Measurements from ENCODE around the gene SLC17A7. TPM values are rescaled to one million over a fixed set of nuclear protein-coding genes. Genes with fewer than 3 reads are reported as not detected.
A peak's percentile ranks its signal among the peaks of the same experiment; 100 is the strongest.

Gene SLC17A7
- total and polyA plus RNA-seq, 2 of the 8 experiments (the other 6 are each of a cell fraction or from before 2014, with no cell fraction given) = 2.7 to 3.0 TPM

GRCh38 chr19:49458567-49458903 lies 17.2 kb upstream of the SLC17A7 start:
- H4K91ac ChIP-seq (replicated peaks; ENCODE audit: insufficient read length, low read length) = no peak overlapping the region
- H2BK15ac ChIP-seq (ENCODE audit: low read length) = 0 out of 2 replicates have a peak overlapping the region, but pooled peaks have one; percentile 10
- CTCF ChIA-PET (ENCODE audit: partially characterized antibody) = interaction anchor here (0.6 to 4.8 kb wide), 8 partner anchors 11 to 1476 kb away, joined by 3 to 28 read pairs (median 4); partner anchors contain the start of gene FLT3LG
- H3K79me2 ChIP-seq (ENCODE audit: control insufficient read depth in 1 of 2, insufficient read depth in 2 of 2, low read length in 2 of 2) = peaks cover 0 to 9% of the 10 kb centered on the region in 2 experiments; a peak in 1 of 4 replicates
- no peak overlapping the region for H2BK5ac ChIP-seq (ENCODE audit: low read depth, low read length)
- 98% methylated on average over 5 of the region's 5 CpGs; no CpG with 5 or more reads in 1 of the 2 experiments for WGBS, 2 experiments (ENCODE audit: extremely low coverage in 1 of 2, insufficient coverage in 1 of 2, insufficient read length in 1 of 2, insufficient replicate concordance in 2 of 2, low coverage in 1 of 2, low lambda C conversion rate in 2 of 2, missing lambda C conversion rate in 1 of 2)
- peaks cover under 1% of the 10 kb centered on the region; the same call in 1 of the 2 replicates for H3K23me2 ChIP-seq (ENCODE audit: low read depth, low read length)
- no peak overlapping the region for H3K4ac ChIP-seq (replicated peaks; ENCODE audit: insufficient read length, low read depth, low read length)
- H3K18ac ChIP-seq (ENCODE audit: extremely low read depth, low read length) = no peak overlapping the region
- peak overlapping the region; percentile 3; the same call in 1 of the 2 replicates for H4K8ac ChIP-seq (ENCODE audit: extremely low read depth, insufficient read depth, low read length)
- no peak overlapping the region for H3K27ac ChIP-seq (ENCODE audit: low read depth, low read length)
- POLR2A ChIA-PET (ENCODE audit: partially characterized antibody) = interaction anchor here (0.7 to 3.2 kb wide), 7 partner anchors 10 to 154 kb away, joined by 3 to 15 read pairs (median 4); no protein-coding TSS in a partner anchor
- no peak overlapping the region for H3K4me3 ChIP-seq (ENCODE audit: extremely low read depth in 1 of 4, insufficient read depth in 2 of 4, low read depth in 3 of 4, low read length in 4 of 4)
- DNase-seq (ENCODE audit: low read depth in 1 of 2, low spot score in 2 of 2) (no peak), FAIRE-seq (no peak)
- no peaks in the 10 kb centered on the region for H3K27me3 ChIP-seq (replicated peaks in 1 of 4; ENCODE audit: control insufficient read depth in 3 of 4, extremely low read depth in 1 of 4, insufficient read depth in 3 of 4, low read length in 3 of 4)
- H2BK120ac ChIP-seq (replicated peaks; ENCODE audit: low read depth, low read length) = no peak overlapping the region
- H3K79me1 ChIP-seq (ENCODE audit: low read depth, low read length) = no peaks in the 10 kb centered on the region; the same call in 1 of the 2 replicates
- no peak overlapping the region for H3K4me2 ChIP-seq (ENCODE audit: insufficient read depth in 1 of 2, low read depth in 2 of 2, low read length in 2 of 2)
- H2BK12ac ChIP-seq (ENCODE audit: low read depth, low read length) = no peak overlapping the region
- H2AK5ac ChIP-seq (ENCODE audit: low read depth, low read length) = no peak overlapping the region
- H3K14ac ChIP-seq (ENCODE audit: insufficient read length) = no peak overlapping the region
- no peaks in the 10 kb centered on the region for H4K20me1 ChIP-seq (replicated peaks in 1 of 2; ENCODE audit: control insufficient read depth in 1 of 2, insufficient read depth in 2 of 2, low read length in 2 of 2)
- no peaks in the 10 kb centered on the region for H3K9me3 ChIP-seq (ENCODE audit: insufficient read depth in 2 of 2, low read depth in 1 of 2, low read length in 1 of 2)
- no peak overlapping the region for H3K56ac ChIP-seq (replicated peaks; ENCODE audit: insufficient read length, low read depth, low read length)
- H3K23ac ChIP-seq (ENCODE audit: insufficient read length) = no peak overlapping the region
- H3K9ac ChIP-seq (replicated peaks in 1 of 4; ENCODE audit: extremely low read depth in 1 of 4, low read depth in 3 of 4, low read length in 3 of 4) = no peak overlapping the region
- peaks cover 0 to 10% (median 2%) of the 10 kb centered on the region in 4 experiments; a peak in 4 of 8 replicates for H3K36me3 ChIP-seq (ENCODE audit: control insufficient read depth in 2 of 4, insufficient read depth in 4 of 4, low read length in 3 of 4)
- H2AFZ ChIP-seq (ENCODE audit: low read length) = no peak overlapping the region
- no peak overlapping the region for H2BK20ac ChIP-seq (ENCODE audit: low read length)
- no peaks in the 10 kb centered on the region; a peak in 1 of 7 replicates for H3K4me1 ChIP-seq (replicated peaks in 1 of 4; ENCODE audit: control insufficient read depth in 3 of 4, insufficient read depth in 4 of 4, low read length in 3 of 4)
- no peak overlapping the region for H4K5ac ChIP-seq (ENCODE audit: insufficient read length, low read depth, low read length)
- TF ChIP-seq TAF1 (IDR thresholded peaks at IDR 0.05; ENCODE audit: low read depth, low read length) (no peak), MAFK (IDR thresholded peaks at IDR 0.05; ENCODE audit: low read depth, low read length) (no peak), GABPA (IDR thresholded peaks at IDR 0.05; ENCODE audit: borderline replicate concordance, insufficient read depth, low read length) (no peak), EP300 (IDR thresholded peaks at IDR 0.05; ENCODE audit: borderline replicate concordance in 1 of 2, low read depth in 2 of 2, low read length in 2 of 2) (no peak), TCF12 (IDR thresholded peaks at IDR 0.05; ENCODE audit: low read depth, low read length) (no peak), SRF (IDR thresholded peaks at IDR 0.05; ENCODE audit: low read depth, low read length) (no peak), SUZ12 (IDR thresholded peaks at IDR 0.05; ENCODE audit: low read length) (no peak)
